CD14-positive monocyte (primary cell): ENCODE results near the gene CCN5. TPM values are rescaled to one million over a fixed set of nuclear protein-coding genes. Genes with fewer than 3 reads are reported as not detected.
"Not testable (repeated sequence)": the region's sequence is repeated elsewhere in the genome, so short reads cannot be mapped to it uniquely, and the experiment has no call there.

Source experiments
- DNase-seq, 3 donors: peaks; one replicate each; pipeline ENCODE4 v3.0.0-alpha.2; 2011 to 2022
- H2AFZ ChIP-seq: 2 replicates; pipeline ENCODE4 v1.6.0; 2012; ENCODE audit warnings: mild to moderate bottlenecking, low read depth, low read length, inconsistent platforms; ENCODE audit not compliant: insufficient read depth, poor library complexity, severe bottlenecking
- H3K27ac ChIP-seq, 2 donors: 1 replicate in 1 of 2; 2 replicates in 1 of 2; pipeline ENCODE4 v1.5.1; 2012 to 2013; ENCODE audit warnings: low read length in 2 of 2, control low read depth in 1 of 2, inconsistent platforms in 1 of 2, low read depth in 1 of 2, mild to moderate bottlenecking in 1 of 2
- H3K27me3 ChIP-seq, 2 donors: one replicate each; pipeline versions ENCODE4 v1.6.0 to v1.6.1; 2011 to 2013; ENCODE audit warnings: low read length in 2 of 2; ENCODE audit not compliant: control insufficient read depth in 2 of 2, insufficient read depth in 2 of 2
- H3K36me3 ChIP-seq, 2 donors: replicated peaks in 1 of 2; 1 replicate in 1 of 2; 2 replicates in 1 of 2; pipeline versions ENCODE4 v1.5.1 to v1.6.1; 2012 to 2013; ENCODE audit warnings: low read length in 2 of 2, control low read depth in 1 of 2, inconsistent platforms in 1 of 2, mild to moderate bottlenecking in 1 of 2; ENCODE audit not compliant: insufficient read depth in 2 of 2, control insufficient read depth in 1 of 2
- H3K4me1 ChIP-seq, 2 donors: 1 replicate in 1 of 2; 2 replicates in 1 of 2; pipeline versions ENCODE4 v1.5.1 to v1.6.1; 2012 to 2013; ENCODE audit warnings: low read length in 2 of 2, control low read depth in 1 of 2, inconsistent platforms in 1 of 2, mild to moderate bottlenecking in 1 of 2, moderate library complexity in 1 of 2; ENCODE audit not compliant: insufficient read depth in 2 of 2, control insufficient read depth in 1 of 2
- H3K4me2 ChIP-seq: replicated peaks from 2 replicates; pipeline ENCODE3; 2012; ENCODE audit warnings: low read length, moderate library complexity, mild to moderate bottlenecking; ENCODE audit not compliant: poor library complexity, severe bottlenecking; ENCODE audit errors: extremely low read depth
- H3K4me3 ChIP-seq, 3 experiments: fragments of 200-600 bp in 1 of 3; sonication (generic) in 1 of 3; replicated peaks in 1 of 3; 1 replicate in 2 of 3; 2 replicates in 1 of 3; pipeline ENCODE4 v1.5.1; 2011 to 2013; ENCODE audit warnings: low read length in 3 of 3, mild to moderate bottlenecking in 3 of 3, control low read depth in 2 of 3, low read depth in 2 of 3, inconsistent platforms in 1 of 3, moderate library complexity in 1 of 3
- H3K79me2 ChIP-seq: 2 replicates; pipeline ENCODE4 v1.6.0; 2012; ENCODE audit warnings: mild to moderate bottlenecking, control low read depth, inconsistent platforms, low read length, moderate library complexity; ENCODE audit not compliant: insufficient read depth
- H3K9ac ChIP-seq: 2 replicates; pipeline ENCODE4 v1.6.0; 2017; ENCODE audit warnings: low read length, mild to moderate bottlenecking; ENCODE audit not compliant: insufficient read depth, poor library complexity, severe bottlenecking
- H3K9me3 ChIP-seq, 2 donors: replicated peaks in 1 of 2; 1 replicate in 1 of 2; 2 replicates in 1 of 2; pipeline versions ENCODE4 v1.5.1 to v1.6.1; 2012 to 2013; ENCODE audit warnings: low read length in 2 of 2, control low read depth in 1 of 2; ENCODE audit not compliant: control insufficient read depth in 1 of 2, insufficient read depth in 1 of 2
- H4K20me1 ChIP-seq: 2 replicates; pipeline ENCODE4 v1.6.0; 2012; ENCODE audit warnings: mild to moderate bottlenecking, low read length, control low read depth, moderate library complexity; ENCODE audit not compliant: insufficient read depth
- H3K27ac Mint-ChIP-seq, 7 donors: one replicate each; pipeline ENCODE4 v1.8.0; 2020; ENCODE audit warnings: mild to moderate bottlenecking in 7 of 7, mixed read lengths in 7 of 7, moderate library complexity in 6 of 7, inconsistent platforms in 2 of 7
- H3K27me3 Mint-ChIP-seq, 3 donors: one replicate each; pipeline ENCODE4 v1.8.0; 2021 to 2022; ENCODE audit warnings: low read depth in 3 of 3, mild to moderate bottlenecking in 3 of 3, mixed read lengths in 3 of 3, moderate library complexity in 3 of 3, inconsistent platforms in 1 of 3
- H3K36me3 Mint-ChIP-seq, 2 donors: one replicate each; pipeline ENCODE4 v1.8.0; 2020; ENCODE audit warnings: mixed read lengths in 2 of 2, inconsistent platforms in 1 of 2, mild to moderate bottlenecking in 1 of 2
- H3K4me1 Mint-ChIP-seq: one replicate; pipeline ENCODE4 v1.8.0; 2020; ENCODE audit warnings: mild to moderate bottlenecking, mixed read lengths
- H3K4me3 Mint-ChIP-seq, 2 donors: one replicate each; pipeline ENCODE4 v1.8.0; 2020; ENCODE audit warnings: mild to moderate bottlenecking in 2 of 2, mixed read lengths in 2 of 2, moderate library complexity in 1 of 2
- H3K9me3 Mint-ChIP-seq, 7 donors: one replicate each; pipeline ENCODE4 v1.8.0; 2020 to 2022; ENCODE audit warnings: mixed read lengths in 7 of 7, mild to moderate bottlenecking in 6 of 7, moderate library complexity in 6 of 7, inconsistent platforms in 2 of 7
- CTCF ChIP-seq: fragments of 200-600 bp; IDR thresholded peaks from one replicate; pipeline ENCODE4 v1.8.0; 2022; ENCODE audit warnings: antibody characterized with exemption, mild to moderate bottlenecking
- WGBS: methylation state at CpG from one replicate; pipeline ENCODE4 v1.1.5; 2013; ENCODE audit warnings: missing lambda C conversion rate; ENCODE audit not compliant: insufficient coverage; 5-methylcytosine and 5-hydroxymethylcytosine counted together
- intact Hi-C, 2 donors: fragments of 100-400 bp; cut with micrococcal nuclease; formaldehyde crosslinking; loops; one replicate each; pipeline versions ENCODE4 v1.15.0 to v1.15.1; 2023
- polyA plus RNA-seq, 3 donors: library from polyadenylated mRNA; depleted of rRNA in 1 of 3; unstranded in 2 of 3; stranded (reverse) in 1 of 3; fragments of 300-500 nt in 2 of 3; fragments of >200 nt in 1 of 3; fragmentation: Illumina TruSeq in 2 of 3; gene quantifications; 1 replicate in 2 of 3; 2 replicates in 1 of 3; pipeline ENCODE4 v1.2.3, GENCODE V29; 2012 to 2021

Gene CCN5
- polyA plus RNA-seq, 3 donors, result not detected

- Histone ChIP-seq H2AFZ (no peak overlapping the region), H3K4me2 (no peak overlapping the region), H3K4me1 (no peaks in the 10 kb centered on the region), H3K4me3 (no peak overlapping the region), H3K9ac (no peak overlapping the region), H3K27me3 (no peaks in the 10 kb centered on the region), H3K27ac (no peak overlapping the region), H3K9me3 (no peaks in the 10 kb centered on the region), H3K79me2 (no peaks in the 10 kb centered on the region), H4K20me1 (no peaks in the 10 kb centered on the region), H3K36me3 (no peaks in the 10 kb centered on the region)
- Mint-ChIP-seq H3K9me3 (peaks cover 0 to 4% (median 0%) of the 10 kb centered on the region in 7 donors), H3K27ac (no peak overlapping the region), H3K36me3 (no peaks in the 10 kb centered on the region), H3K4me3 (no peak overlapping the region), H3K4me1 (peaks cover 5% of the 10 kb centered on the region), H3K27me3 (peaks cover 0 to 4% (median 2%) of the 10 kb centered on the region in 3 donors)
- TF ChIP-seq CTCF, result no peak
- intact Hi-C loops, result no loop called here
- no peak for DNase-seq
Measured at GRCh38 chr20:44695674-44696300, 19.4 kb upstream of the CCN5 start.

DNA sequence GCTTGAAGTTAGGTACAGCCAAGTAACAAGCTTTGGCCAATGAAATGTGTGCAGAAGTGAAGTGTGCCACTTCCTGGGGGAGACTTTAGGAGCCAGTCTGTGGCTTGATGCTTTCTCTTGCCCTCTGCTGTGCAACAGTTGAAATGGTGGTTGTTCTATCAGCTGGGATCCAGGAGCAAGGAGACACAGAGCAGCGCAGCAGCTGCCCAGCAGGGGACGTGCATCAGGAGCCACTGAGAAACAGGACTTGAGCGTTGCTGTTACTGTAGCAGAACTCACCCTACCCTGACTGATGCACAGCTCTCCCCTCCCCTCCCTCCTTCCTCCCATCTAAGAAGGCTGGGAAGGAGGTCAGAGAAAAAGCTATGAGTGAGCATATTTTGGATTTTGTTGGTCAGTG, 18.9 kb upstream of the CCN5 start:
- DNase-seq, result no peak
- Histone ChIP-seq H3K27me3 (no peaks in the 10 kb centered on the region), H3K9ac (no peak overlapping the region), H3K79me2 (no peaks in the 10 kb centered on the region), H3K4me1 (no peaks in the 10 kb centered on the region), H3K9me3 (no peaks in the 10 kb centered on the region), H3K4me2 (no peak overlapping the region), H3K36me3 (no peaks in the 10 kb centered on the region), H3K27ac (no peak overlapping the region), H3K4me3 (no peak overlapping the region), H4K20me1 (no peaks in the 10 kb centered on the region), H2AFZ (no peak overlapping the region)
- WGBS, result no CpG with 5 or more reads among the region's 3 CpGs
- Mint-ChIP-seq H3K4me1 (peaks cover 5% of the 10 kb centered on the region), H3K36me3 (no peaks in the 10 kb centered on the region), H3K27ac (no peak overlapping the region), H3K4me3 (no peak overlapping the region), H3K27me3 (peaks cover 0 to 2% (median under 1%) of the 10 kb centered on the region in 3 donors), H3K9me3 (peaks cover 0 to 4% (median 0%) of the 10 kb centered on the region in 7 donors)
- TF ChIP-seq CTCF, result no peak
- intact Hi-C loops, result no loop called here

DNA sequence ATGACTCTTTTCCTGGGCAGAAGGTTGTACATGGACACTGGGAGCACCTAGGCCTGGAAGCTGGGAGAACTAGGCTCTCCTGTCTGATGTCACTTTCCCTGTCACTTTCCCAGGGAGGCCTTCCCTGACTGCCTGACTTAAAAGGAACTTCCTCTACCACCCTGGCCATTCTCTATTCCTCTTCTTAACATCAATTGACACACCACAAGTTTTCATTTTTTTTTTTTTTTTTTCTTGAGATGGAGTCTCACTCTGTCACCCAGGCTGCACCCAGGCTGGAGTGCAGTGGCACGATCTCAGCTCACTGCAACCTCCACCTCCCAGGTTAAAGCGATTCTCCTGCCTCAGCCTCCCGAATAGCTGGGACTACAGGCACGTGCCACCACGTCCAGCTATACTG, 18.1 kb upstream of the CCN5 start:
- DNase-seq, intact Hi-C loops, H4K20me1 ChIP-seq, H3K4me3 ChIP-seq, H3K9me3 ChIP-seq, H3K4me3 Mint-ChIP-seq, H3K27ac ChIP-seq, H2AFZ ChIP-seq, H3K4me1 ChIP-seq, H3K9me3 Mint-ChIP-seq, H3K4me1 Mint-ChIP-seq, H3K9ac ChIP-seq, H3K36me3 Mint-ChIP-seq, H3K79me2 ChIP-seq, H3K27me3 ChIP-seq, H3K36me3 ChIP-seq, H3K27me3 Mint-ChIP-seq, H3K4me2 ChIP-seq: not testable (repeated sequence)
- H3K27ac Mint-ChIP-seq, result peak overlapping the region in 1 of 7 donors; percentile 36
- 92% methylated on average over 4 of the region's 5 CpGs for WGBS
